ENCODE results near the gene SFMBT1. TPM values are rescaled to one million over a fixed set of nuclear protein-coding genes. Genes with fewer than 3 reads are reported as not detected.

SFMBT1 gene
- total and polyA plus RNA-seq, 9 of the 15 experiments (the other 6 are each of a cell fraction or from before 2014, with no cell fraction given), result 0.76 to 6.6 (median 3.6) TPM

DNA sequence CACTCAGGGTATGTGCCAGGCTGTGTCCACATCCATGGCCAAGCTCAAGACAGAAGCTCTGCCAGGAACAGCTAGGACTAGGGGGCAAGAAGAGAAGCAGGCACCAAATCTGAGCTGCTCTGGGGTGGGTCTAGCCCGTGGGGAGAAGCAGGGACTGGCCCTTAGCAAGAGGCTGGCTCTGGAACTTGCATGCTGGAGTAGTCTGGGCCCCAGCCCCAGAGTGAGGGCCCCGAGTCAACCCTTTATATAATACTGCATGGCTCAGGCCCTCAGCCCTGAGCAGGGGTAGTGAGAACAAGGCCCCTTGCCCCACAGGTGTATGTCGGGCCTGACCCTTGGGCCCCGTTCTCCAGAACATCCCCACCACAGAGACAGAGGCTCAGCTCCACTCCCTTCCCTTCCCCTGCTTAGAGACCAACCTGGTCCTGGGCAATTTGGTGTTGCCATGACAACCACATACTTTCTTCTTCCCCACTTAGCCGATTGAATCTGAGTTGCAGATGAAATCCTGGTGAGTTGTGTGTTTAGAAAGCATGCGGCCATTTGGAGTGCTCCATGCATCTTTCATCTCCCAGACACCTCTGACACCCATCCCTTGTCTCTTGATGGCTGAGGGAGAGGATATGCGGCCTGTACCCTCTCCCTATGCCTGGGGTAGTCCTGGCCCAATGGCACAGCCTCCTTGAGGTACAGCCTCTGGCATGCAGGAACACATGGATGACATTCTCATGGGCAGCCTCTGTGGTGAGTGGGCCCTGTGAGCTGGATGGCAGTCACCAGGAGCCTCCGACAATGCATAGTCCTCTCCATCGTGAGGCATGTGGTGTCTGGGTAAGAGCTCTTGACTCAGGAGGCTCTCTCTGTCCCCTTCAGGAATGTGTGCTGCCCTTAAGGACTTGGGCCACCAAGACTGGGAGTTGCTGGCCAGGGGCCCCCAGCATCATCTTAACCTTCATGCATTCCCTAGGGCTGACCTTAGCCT lies 29.2 kb upstream of the SFMBT1 start:
- CTCF ChIA-PET (ENCODE audit: low intra/inter-chr PET ratio), result no interaction called here
- FAIRE-seq (no peak), ATAC-seq (no peak), DNase-seq (ENCODE audit: extremely low read depth in 1 of 4, low spot score in 3 of 4) (no peak)
- BruUV-seq (replicated peaks), result no TSS peak
- intact Hi-C loops (cut with micrococcal nuclease), result loop anchor here (10.0 kb wide), 1 partner anchor 330 kb away; no protein-coding TSS in a partner anchor
- H3K27ac ChIP-seq (ENCODE audit: extremely low read depth, low read depth, low read length), result no peak overlapping the region
- in situ Hi-C loops (cut with MboI), result loop anchor here (10.0 kb wide), 1 partner anchor 230 kb away; no protein-coding TSS in a partner anchor
- no peaks in the 10 kb centered on the region for H4K20me1 ChIP-seq (replicated peaks; ENCODE audit: control insufficient read depth, insufficient read depth, low read length)
- peaks cover 13 to 24% of the 10 kb centered on the region in 2 experiments; a peak in 4 of 5 replicates for H3K4me1 ChIP-seq (replicated peaks in 1 of 2; ENCODE audit: control insufficient read depth in 2 of 2, insufficient read depth in 2 of 2, low read length in 2 of 2)
- no peaks in the 10 kb centered on the region for H3K36me3 ChIP-seq (ENCODE audit: control insufficient read depth, insufficient read depth, low read length)
- no peaks in the 10 kb centered on the region for H3K27me3 ChIP-seq (ENCODE audit: control insufficient read depth in 2 of 2, insufficient read depth in 2 of 2, low read length in 2 of 2)
- no peaks in the 10 kb centered on the region for H3K79me2 ChIP-seq (ENCODE audit: control insufficient read depth, insufficient read depth, low read length)
- WGBS (ENCODE audit: insufficient coverage, low coverage, missing lambda C conversion rate), result 34% methylated on average over 8 of the region's 9 CpGs
- no peak overlapping the region for H3K9ac ChIP-seq (ENCODE audit: insufficient read depth in 1 of 2, low read depth in 2 of 2, low read length in 2 of 2)
- H3K4me3 ChIP-seq, result no peak overlapping the region
- no peaks in the 10 kb centered on the region for H3K9me3 ChIP-seq (replicated peaks; ENCODE audit: control insufficient read depth, insufficient read depth, low read depth, low read length)
- POLR2A ChIA-PET, result interaction anchor here (0.7 kb wide), 1 partner anchor 9 kb away, joined by 4 read pairs; no protein-coding TSS in a partner anchor
- H3K9me1 ChIP-seq (ENCODE audit: control insufficient read depth, insufficient read depth, low read length), result no peaks in the 10 kb centered on the region
- H3K4me2 ChIP-seq (ENCODE audit: insufficient read depth, low read length), result no peak overlapping the region
- no peak overlapping the region for H2AFZ ChIP-seq (ENCODE audit: low read depth, low read length)
- TF ChIP-seq MYNN (IDR thresholded peaks at IDR 0.05) (no peak), MYNN (CRISPR knock-in tag; IDR thresholded peaks at IDR 0.05) (no peak), RFX1 (IDR thresholded peaks at IDR 0.05) (peak; percentile 89), ZNF707 (CRISPR knock-in tag; conservative IDR thresholded peaks at IDR 0.05) (no peak)

DNA sequence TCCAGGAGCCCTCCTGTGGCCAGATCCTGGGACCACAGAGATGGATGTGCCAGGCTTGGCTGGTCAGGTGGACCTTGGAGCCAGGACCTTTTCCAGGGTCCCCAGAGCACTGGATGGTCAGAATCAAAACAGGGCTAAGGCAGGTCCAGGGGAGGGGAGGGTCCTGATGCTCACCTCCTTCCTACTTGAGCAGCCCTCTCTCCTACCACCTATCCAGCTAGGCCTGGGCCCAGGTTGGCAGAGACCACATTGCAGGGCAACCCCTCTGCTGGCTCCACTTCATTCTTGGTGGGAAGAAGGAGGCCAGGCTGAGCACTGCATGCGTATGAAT lies 28.5 kb upstream of the SFMBT1 start:
- H3K36me3 ChIP-seq (ENCODE audit: control insufficient read depth, insufficient read depth, low read length), result no peaks in the 10 kb centered on the region
- TF ChIP-seq MBD1 (CRISPR knock-in tag; IDR thresholded peaks at IDR 0.05), result no peak
- TF ChIP-seq NR3C1 (CRISPR knock-in tag; IDR thresholded peaks at IDR 0.05), result no peak
- no peak for TF ChIP-seq NUFIP1 (IDR thresholded peaks at IDR 0.05; ENCODE audit: partially characterized antibody)
- TF ChIP-seq, protein P1, sequence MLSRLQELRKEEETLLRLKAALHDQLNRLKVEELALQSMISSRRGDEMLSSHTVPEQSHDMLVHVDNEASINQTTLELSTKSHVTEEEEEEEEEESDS (CRISPR knock-in tag; IDR thresholded peaks at IDR 0.05), result no peak
- TF ChIP-seq, protein P2, sequence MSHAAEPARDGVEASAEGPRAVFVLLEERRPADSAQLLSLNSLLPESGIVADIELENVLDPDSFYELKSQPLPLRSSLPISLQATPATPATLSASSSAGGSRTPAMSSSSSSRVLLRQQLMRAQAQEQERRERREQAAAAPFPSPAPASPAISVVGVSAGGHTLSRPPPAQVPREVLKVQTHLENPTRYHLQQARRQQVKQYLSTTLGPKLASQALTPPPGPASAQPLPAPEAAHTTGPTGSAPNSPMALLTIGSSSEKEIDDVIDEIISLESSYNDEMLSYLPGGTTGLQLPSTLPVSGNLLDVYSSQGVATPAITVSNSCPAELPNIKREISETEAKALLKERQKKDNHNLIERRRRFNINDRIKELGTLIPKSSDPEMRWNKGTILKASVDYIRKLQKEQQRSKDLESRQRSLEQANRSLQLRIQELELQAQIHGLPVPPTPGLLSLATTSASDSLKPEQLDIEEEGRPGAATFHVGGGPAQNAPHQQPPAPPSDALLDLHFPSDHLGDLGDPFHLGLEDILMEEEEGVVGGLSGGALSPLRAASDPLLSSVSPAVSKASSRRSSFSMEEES (CRISPR knock-in tag; IDR thresholded peaks at IDR 0.05), result no peak
- TF ChIP-seq ZC3H11A (IDR thresholded peaks at IDR 0.05; ENCODE audit: low read depth, low read length), result no peak
- no peak for TF ChIP-seq PPARD (CRISPR knock-in tag; IDR thresholded peaks at IDR 0.05)
- no peak for TF ChIP-seq RCOR1 (IDR thresholded peaks at IDR 0.05; ENCODE audit: borderline replicate concordance in 1 of 2, low read depth in 2 of 2, low read length in 2 of 2)

More for the DNA sequence above, 28.5 kb upstream of the SFMBT1 start:
- Histone ChIP-seq H3K9me3 (replicated peaks; ENCODE audit: control insufficient read depth, insufficient read depth, low read depth, low read length) (no peaks in the 10 kb centered on the region), H3K9ac (ENCODE audit: insufficient read depth in 1 of 2, low read depth in 2 of 2, low read length in 2 of 2) (no peak overlapping the region), H3K79me2 (ENCODE audit: control insufficient read depth, insufficient read depth, low read length) (no peaks in the 10 kb centered on the region), H3K27me3 (ENCODE audit: control insufficient read depth in 2 of 2, insufficient read depth in 2 of 2, low read length in 2 of 2) (no peaks in the 10 kb centered on the region), H3K4me1 (replicated peaks in 1 of 2; ENCODE audit: control insufficient read depth in 2 of 2, insufficient read depth in 2 of 2, low read length in 2 of 2) (peaks cover 13 to 24% of the 10 kb centered on the region in 2 experiments; a peak in 4 of 5 replicates), H3K4me3 (no peak overlapping the region), H3K27ac (ENCODE audit: extremely low read depth, low read depth, low read length) (no peak overlapping the region), H3K9me1 (ENCODE audit: control insufficient read depth, insufficient read depth, low read length) (no peaks in the 10 kb centered on the region), H2AFZ (ENCODE audit: low read depth, low read length) (no peak overlapping the region), H4K20me1 (replicated peaks; ENCODE audit: control insufficient read depth, insufficient read depth, low read length) (no peaks in the 10 kb centered on the region), H3K4me2 (ENCODE audit: insufficient read depth, low read length) (no peak overlapping the region)
- ATAC-seq (no peak), DNase-seq (ENCODE audit: extremely low read depth in 1 of 4, low spot score in 3 of 4) (no peak), FAIRE-seq (no peak)
- no CpG with 5 or more reads among the region's 1 CpG for WGBS (ENCODE audit: insufficient coverage, low coverage, missing lambda C conversion rate)
- intact Hi-C loops (cut with micrococcal nuclease), result loop anchor here (10.0 kb wide), 1 partner anchor 330 kb away; no protein-coding TSS in a partner anchor
- ChIA-PET POLR2A (interaction anchor here (0.7 kb wide), 1 partner anchor 10 kb away, joined by 4 read pairs; no protein-coding TSS in a partner anchor), CTCF (ENCODE audit: low intra/inter-chr PET ratio) (no interaction called here)
- in situ Hi-C loops (cut with MboI), result loop anchor here (10.0 kb wide), 1 partner anchor 230 kb away; no protein-coding TSS in a partner anchor
- BruUV-seq (replicated peaks), result no TSS peak

Measured in K562 (cell line).